ENCODE data around the gene FKBP9.
"Not testable (repeated sequence)": the region's sequence is repeated elsewhere in the genome, so short reads cannot be mapped to it uniquely, and the experiment has no call there.

FKBP9 gene

DNA sequence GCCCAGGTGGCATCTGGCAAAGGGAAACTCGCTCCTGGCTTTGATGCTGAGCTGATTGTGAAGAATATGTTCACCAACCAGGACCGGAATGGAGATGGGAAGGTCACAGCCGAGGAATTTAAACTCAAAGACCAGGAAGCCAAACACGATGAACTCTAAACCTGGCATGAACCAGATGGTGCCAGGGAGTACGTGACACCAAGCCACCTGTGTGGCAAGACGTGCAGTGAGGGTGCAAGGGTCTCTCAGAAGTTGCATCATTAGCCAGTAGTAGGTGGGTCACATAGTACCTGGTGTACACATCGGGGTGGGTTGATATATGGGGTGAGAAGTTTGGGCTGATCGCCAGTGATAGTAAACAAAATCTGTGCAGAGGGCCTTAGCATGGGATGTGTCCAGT, 48.0 kb downstream of the FKBP9 start:
- DNase-seq (ENCODE audit: low read depth): not testable (repeated sequence)

- not testable (repeated sequence) for DNase-seq (ENCODE audit: low read depth)
Observed at GRCh38 chr7:33005690-33006089, 48.5 kb downstream of the FKBP9 start.

GRCh38 chr7:33009734-33010133, 52.5 kb downstream of the FKBP9 start:
- no peak for DNase-seq (ENCODE audit: low read depth)

- no peak for DNase-seq (ENCODE audit: low read depth)
Observed at GRCh38 chr7:33012364-33012763, 55.1 kb downstream of the FKBP9 start.

- DNase-seq (ENCODE audit: low read depth): no peak
Observed at GRCh38 chr7:33024189-33024757, 67.0 kb downstream of the FKBP9 start.

DNA sequence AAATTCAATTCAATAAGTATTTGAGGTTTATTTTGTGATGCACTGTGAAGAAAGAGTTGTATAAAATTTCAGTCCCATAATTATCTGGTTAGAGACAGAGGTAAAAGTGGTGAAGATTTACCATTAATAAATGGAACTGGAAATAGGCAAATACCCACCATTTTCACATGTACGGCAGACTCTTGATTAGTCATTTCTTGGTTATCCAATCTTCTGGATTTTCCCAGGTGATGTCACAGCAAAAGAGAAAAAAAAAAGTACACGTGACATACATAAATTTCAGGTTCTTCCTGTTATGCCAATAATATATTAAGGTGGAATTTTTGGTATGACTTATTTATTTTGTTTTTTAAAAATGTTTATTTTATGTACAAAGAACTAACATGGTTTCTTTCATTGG, 78.5 kb downstream of the FKBP9 start:
- no peak for DNase-seq (ENCODE audit: low read depth)

GRCh38 chr7:33038639-33039038, 81.4 kb downstream of the FKBP9 start:
- DNase-seq (ENCODE audit: low read depth): no peak

DNA sequence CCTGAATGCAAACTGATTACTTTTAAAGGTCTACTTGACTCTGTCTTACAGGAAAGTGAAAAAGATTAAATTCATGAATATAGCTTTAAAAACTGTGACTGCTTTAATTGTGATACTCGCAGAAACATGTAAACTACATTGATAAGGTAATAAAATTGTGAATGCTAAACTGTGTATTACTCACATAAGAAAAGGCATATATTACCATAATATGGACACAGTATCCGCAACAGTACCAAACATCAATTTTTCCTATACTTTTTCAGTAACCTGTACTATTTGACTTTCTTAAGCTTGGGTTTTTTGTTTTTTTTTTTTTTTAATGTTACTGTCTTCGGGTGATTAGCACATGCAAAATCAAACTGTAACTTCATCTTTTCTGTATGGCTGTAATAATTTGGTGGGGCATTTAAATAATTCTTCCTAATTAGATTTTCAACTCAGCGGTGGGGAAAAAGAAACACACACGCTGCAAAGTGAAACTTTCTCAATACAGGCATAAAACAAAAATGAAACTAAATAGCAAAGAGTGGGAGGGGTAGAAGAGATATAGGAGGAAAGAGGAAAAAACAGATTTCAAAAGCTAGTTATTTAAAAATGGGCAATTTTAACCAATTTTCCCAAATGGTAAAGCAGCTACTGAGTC, 82.1 kb downstream of the FKBP9 start:
- peak; percentile 46 for DNase-seq (ENCODE audit: low read depth)

DNA sequence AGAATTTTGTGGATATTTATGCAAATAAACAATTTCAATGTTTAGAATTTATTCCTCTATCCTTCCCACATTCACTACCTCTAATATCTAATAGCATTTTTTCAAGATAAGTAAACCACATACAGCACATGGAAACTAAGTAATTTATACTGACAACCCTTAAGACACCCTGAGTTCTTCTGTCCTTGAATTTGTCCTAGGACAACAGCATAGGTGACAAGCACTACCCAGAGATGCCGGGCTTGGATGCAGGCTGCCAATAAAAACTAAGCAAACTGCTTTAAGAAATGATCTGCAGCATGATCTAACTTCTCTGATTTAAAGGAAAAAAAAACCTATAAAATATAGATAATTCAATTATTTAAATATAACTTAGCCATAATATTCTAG, 82.7 kb downstream of the FKBP9 start:
- no peak for DNase-seq (ENCODE audit: low read depth)

GRCh38 chr7:33040803-33041516, 83.7 kb downstream of the FKBP9 start:
- DNase-seq (ENCODE audit: low read depth): no peak

- DNase-seq (ENCODE audit: low read depth): no peak
Observed at GRCh38 chr7:33041631-33042428, 84.6 kb downstream of the FKBP9 start.

DNA sequence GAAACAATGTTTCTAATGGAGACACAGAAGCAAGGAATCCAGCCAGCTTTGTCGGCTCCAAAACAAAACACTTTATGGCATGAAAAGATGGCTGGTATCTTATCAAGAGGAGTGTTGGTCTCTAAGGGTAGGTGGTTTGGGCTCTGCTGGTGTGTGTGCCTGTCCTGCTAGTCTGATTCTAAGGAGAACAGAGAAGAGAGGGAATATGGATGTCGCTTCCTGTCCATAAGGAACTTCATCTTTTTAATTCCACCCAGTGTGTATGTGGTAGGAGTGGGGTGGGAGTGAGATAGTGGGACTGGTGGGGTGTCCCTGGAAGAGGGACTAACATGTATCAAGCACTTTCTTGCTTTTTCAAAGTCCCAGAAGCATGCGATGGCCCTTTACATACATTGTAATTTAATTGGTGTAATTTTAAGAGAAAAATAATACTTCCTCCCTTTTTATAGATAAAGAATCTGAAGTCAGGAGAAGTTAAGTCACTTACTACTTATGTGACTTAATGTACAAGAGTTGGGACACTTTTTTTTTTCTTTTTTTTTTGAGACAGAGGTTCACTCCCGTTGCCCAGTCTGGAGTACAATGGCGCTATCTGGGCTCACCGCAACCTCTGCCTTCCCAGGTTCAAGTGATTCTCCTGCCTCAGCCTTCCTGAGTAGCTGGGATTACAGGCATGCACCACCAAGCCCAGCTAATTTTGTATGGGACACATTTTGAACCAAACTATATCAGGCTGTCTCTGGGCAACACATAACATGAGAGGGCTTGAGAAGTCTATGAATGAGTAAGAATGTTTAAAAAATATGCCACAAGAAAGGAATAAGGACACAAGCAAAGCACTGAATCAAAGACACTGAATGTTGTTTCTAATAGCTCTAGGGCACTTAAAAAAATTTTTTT, 86.5 kb downstream of the FKBP9 start:
- DNase-seq (ENCODE audit: low read depth): no peak

GRCh38 chr7:33044401-33044718, 87.1 kb downstream of the FKBP9 start:
- DNase-seq (ENCODE audit: low read depth): no peak

GRCh38 chr7:33044986-33045385, 87.7 kb downstream of the FKBP9 start:
- peak; percentile 72 for DNase-seq (ENCODE audit: low read depth)

DNA sequence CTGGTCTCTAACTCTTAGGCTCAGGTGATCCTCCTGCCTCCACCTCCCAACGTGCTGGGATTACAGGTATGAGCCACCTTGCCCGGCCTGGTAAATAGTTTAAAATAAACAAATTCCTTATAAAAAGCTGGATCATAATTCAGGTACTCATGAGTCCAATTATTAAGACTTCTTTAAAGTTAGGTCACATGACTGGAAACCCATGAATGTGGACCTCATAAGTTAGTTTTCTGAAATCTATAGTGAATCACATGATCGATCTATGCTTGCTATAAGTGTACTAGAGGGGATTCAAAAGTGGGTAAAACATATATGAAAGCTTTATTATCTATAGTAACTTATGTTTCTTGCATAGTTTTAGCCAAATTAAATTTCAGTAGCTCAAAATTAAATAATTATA, 91.0 kb downstream of the FKBP9 start:
- no peak for DNase-seq (ENCODE audit: low read depth)

DNA sequence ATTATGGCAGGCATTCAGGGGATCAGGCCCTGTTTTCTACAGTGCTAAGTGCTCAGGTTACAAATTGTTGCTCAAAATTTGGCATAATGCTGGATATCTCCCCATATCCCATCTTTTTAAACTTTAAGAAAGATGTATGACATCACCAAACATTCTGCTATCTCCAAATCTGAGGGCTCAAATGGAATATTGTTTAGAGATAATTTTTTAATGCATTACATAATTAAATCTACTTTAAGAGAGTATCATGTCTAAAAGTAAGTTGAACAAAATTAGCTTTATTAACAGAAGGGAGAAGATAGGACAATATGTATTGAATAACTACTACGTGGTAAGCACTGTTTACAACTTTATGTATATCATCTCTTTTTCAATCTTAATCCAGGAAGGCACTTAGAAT, 91.5 kb downstream of the FKBP9 start:
- no peak for DNase-seq (ENCODE audit: low read depth)

- peak; percentile 66 for DNase-seq (ENCODE audit: low read depth)
Observed at GRCh38 chr7:33050535-33051318, 93.5 kb downstream of the FKBP9 start.

- no peak for DNase-seq (ENCODE audit: low read depth)
Observed at GRCh38 chr7:33053721-33054120, 96.5 kb downstream of the FKBP9 start.

DNA sequence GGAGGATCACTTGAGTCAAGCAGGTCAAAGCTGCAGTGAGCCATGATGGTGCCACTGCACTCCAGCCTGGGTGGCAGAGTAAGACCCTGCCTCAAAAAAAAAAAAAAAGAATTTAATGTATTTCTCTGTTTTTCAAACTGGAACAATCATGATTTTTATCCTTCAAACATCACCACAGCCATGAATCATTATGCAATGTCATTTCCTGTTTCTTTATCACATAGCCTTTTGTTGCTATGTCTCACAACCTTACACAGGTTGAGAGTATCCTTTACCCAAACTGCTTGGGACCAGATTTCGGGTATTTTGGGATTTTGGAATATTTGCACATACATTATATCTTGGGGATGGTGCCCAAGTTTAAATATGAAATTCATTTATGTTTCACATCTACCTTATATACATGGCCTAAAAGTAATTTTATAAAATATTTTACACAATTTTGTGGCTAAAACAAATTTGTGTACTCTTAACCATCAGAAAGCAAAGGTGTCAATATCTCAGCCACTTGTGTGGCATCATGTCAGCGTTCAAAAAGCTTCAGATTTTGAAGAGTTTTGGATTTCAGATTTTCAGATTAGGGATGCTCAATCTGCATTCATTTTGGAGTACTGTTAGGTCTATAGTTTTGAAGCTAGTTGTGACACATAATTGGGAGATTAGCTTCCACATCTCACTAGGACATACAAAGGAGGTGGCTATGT, 97.2 kb downstream of the FKBP9 start:
- DNase-seq (ENCODE audit: low read depth): peak; percentile 43

DNA sequence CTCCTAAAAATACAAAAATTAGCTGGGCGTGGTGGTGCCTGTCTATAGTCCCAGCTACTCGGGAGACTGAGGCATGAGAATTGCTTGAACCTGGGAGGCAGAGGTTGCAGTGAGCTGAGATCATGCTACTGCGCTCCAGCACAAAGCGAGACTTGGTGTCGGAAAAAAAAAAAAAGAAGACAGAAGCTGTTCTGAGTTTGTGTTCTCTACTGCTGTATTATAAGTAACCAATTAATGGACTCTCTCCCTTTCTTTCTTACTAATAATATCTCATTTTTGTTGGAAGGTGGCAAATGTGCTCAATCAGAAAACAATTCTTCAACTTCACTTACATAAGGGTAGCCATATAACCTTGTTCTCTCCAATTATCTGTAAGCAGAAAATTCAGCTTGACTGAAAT, 97.9 kb downstream of the FKBP9 start:
- DNase-seq (ENCODE audit: low read depth): no peak

All from EH (cell line).